Stimulated activated CD8-positive, alpha-beta memory T cell treated with anti-CD3 and anti-CD28 coated beads, Interleukin-12 subunit alpha, Interleukin-12 subunit beta, amount 100 ng/mL, for 1 hour (primary cell): Measurements from ENCODE around the gene SKIC3.

Experiments
- DNase-seq: peaks from one replicate; pipeline ENCODE4 v3.0.0-alpha.2; 2020; ENCODE audit warnings: low read depth

SKIC3 gene

DNA sequence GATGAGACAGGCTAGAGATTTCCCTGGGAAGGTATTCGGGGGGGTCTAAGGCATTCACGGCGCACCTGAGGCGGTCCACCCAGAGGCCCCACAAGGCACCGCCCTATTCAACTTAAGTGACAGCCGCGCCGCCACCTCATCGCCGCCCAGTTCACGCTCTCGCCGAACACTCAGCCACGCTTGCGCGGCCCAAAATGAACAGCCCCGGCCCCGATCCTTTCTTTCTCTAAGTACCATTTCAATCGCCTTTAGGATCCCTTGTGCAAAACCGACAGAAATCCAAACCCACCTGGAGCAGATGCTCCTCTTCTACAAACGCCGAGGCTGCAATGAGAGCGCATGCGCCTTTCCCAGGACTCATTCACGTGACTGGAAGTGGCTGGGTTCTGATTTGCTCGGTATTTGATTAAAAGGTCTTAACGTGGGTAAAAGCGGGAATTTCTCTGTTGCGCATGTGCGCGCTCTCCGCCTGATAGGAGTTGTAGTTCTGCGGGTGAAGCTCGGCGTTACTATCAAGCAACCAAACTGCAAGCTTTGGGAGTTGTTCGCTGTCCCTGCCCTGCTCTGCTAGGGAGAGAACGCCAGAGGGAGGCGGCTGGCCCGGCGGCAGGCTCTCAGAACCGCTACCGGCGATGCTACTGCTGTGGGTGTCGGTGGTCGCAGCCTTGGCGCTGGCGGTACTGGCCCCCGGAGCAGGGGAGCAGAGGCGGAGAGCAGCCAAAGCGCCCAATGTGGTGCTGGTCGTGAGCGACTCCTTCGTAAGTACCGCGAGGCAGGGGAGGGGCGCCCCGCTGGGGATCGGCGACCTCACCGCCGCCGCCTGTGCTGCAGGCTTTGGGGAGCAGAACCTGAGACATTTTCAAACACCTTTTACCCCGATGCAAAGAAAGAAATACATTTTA, at the start of gene SKIC3, which contains the start of gene ARSK:
SKIC3 (minus strand) TSS at position 331 of the 902 bp plus-strand sequence. CDS start 7,827 bp downstream, outside the sequence.
ARSK (plus strand) TSS at position 455 of the 902 bp plus-strand sequence; CDS start at position 633, 178 bp downstream.
- peak; percentile 85 for DNase-seq

DNA sequence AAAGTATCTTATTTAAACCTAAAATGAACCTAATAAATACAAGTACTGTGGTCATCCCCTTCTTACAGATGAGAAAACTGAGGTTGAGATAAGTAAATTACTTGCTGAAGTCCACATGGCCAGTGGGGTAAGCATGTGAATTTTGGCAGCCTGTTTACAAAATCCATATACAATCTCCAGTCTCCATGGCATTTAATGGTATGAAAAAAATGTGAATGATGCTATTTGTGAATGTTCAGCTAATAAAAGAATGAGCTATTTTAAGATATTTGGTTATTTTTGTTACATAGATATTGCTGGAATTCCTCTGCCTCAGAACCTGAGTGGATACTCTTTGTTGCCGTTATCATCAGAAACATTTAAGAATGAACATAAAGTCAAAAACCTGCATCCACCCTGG, 45.8 kb upstream of the SKIC3 start:
- no peak for DNase-seq

DNA sequence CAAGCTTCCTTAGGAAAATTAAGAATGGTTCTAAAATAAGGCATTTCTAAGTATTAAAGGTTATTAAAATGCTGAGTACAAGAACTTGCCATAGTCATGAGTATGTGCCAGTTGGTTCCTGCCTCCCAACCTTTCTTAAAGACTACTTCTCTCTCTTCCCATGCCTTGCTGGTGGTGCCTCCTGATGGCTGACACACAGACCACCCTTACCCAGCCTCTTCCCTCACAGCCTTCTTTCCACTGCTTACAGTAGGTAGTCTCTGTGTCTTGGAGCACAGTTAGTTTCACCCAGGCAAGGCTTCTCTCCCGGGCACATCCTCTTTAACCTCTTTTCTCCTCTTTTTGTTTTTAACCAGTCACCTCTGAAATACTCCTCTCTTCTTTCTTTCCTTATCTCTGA, 44.5 kb upstream of the SKIC3 start:
- no peak for DNase-seq

DNA sequence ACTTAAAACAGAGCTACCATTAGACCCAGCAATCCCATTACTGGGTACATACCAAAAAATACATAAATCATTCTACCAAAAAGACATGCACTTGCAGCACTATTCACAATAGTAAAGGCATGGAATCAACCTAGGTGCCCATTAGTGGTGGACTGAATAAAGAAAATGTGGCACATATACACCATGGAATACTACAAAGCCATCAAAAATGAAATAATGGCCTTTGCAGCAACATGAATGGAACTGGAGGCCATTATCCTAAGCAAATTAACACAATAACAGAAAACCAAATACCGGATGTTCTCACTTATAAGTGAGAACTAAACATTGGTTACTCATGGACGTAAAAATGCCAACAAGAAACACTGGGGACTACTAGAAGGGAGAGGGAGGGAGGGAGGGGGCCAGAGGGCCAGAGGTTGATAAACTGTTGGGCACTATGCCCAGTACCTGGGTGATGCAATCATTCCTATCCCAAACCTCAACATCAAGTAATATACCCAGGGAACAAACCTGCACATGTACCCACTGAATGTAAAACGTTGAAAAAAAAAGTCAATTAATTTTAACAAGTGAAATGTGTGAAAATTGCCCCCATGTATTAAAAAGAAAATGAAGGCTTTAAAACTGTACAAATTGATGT, 40.6 kb upstream of the SKIC3 start:
- DNase-seq = no peak

DNA sequence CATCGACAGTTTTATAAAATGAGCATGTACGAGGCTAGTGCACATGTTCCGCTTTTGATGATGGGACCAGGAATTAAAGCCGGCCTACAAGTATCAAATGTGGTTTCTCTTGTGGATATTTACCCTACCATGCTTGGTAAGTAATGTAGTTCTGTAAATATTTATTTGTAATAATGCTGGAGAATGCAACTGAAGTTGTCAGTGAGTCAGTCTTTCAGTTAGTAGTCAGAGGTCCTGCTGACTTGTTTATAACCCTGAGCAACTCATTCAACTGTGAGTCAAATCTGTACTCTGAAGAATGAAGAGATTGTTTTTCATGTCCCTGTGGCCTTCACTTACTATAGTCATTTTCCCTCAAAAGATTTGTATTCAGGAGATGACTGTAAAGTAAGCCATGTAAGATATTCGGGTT, 36.7 kb upstream of the SKIC3 start:
- no peak for DNase-seq

DNA sequence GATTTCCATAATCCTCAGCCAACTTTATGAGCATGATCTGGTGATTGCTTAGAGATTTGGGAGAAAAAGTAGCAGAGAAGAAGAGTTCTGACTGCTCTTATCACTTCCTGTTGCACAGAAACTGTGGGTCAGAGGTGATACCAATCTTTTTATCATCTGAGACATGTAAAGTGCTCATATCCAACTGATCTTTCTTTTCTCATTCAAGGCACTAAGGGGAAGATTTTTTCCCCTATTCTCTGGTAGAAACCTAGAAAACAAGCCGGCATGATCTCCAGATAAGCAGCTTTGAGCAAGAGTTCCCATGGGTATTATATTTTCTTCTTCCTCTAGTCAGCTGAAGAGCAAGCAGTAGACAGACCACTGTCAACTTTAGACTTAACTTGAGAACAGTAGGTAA, 36.1 kb upstream of the SKIC3 start:
- no peak for DNase-seq

DNA sequence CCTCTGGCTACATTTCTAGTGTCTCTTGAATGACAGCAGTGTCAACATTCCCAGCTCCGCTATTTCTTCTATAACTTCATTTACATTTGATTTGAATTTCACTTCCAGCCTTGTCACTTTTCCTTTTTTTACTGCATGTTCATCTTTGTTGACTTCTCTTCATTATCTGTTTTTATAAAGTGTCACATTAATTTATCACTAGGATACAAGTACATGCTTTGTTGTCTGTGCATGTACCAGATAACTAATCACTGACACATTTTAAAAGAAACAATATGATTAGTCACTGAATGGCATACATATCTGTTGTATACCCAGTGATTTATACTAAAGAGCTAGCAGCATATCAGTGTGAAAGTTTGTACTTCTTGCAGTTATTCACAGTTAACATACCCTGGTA, 29.2 kb upstream of the SKIC3 start:
- DNase-seq = no peak

DNA sequence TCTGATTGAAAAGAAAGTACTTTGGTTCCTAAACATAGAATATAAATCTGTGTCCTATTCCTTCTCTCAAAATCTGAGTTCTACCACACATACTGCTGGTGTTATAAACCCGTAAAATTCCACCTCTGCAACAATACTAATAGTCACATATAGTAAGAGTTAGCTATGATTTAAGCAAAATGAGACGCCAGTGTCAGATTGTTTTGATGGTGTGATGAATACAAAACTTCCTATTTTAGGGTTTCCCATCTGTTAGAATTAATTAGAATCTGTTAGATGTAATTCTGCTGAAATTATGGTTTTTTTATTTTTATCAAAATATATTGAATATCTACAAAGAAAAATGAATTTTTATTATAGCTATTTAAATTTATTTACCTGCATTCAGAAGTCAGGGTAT, 26.8 kb upstream of the SKIC3 start:
- no peak for DNase-seq

DNA sequence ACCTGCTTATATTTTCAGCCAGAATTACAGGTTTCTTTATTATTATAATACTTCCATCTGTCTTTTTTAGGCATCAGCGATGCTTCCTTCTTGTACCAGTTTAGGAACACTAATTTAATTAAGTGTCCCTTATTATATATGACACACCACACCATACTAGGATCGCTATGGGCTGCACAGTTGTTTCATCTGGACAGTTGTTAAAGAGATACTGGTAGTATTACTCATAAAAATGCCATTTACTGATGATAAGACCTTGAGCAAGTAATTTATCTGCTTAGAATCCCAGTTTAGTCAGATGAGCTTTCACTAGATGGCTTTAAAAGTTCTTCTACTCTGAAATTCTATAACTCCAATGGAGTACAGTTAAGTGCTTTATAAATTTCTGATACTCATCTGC, 17.2 kb upstream of the SKIC3 start:
- DNase-seq = no peak

DNA sequence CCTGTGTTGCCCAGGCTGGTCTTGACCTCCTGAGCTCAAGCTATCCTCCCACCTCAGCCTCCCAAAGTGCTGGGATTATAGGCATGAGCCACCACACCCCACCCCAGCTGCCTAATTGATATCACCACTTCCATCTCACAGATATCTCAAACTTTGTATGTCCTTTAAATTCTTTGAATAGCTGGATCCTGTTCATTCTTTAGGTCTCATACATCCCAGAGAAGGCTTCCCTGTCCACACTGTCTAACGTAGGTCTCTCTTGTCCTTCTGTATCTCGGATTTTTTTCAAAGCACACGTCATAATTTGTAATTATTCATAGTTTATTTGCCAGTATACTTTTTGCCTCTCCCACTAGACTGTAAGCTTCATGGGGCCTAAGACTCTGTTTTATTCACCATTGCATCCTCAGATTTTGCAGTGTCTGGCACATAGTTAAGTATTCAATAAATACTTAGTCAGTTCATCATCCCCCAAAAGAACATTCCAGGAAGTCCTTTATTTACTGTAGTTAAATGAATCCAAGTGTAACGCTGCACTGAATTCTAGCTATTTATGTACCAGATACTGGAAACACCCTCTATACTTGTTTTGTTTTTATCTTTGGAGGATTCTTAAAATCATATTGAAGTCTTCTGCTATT, 10.6 kb upstream of the SKIC3 start:
- no peak for DNase-seq

DNA sequence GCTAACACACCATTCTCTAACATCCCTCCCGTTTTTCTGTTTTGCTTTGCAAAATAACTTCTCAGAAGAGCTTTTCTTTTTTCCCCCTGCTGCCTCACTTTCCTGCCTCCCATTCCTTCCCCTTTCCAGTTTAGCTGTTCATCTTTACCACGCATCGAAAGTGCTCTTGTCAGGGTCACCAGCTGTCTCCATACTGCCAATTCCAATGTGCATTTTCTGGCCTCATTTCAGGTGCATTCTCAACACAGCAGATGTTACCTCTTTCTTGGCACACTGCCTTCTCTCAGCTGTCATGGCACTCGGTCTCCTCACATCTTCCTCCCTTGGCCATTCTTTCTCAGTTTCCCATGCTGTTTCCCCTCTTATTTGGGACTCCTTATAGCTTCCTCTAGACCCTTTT, 9.7 kb upstream of the SKIC3 start:
- no peak for DNase-seq

DNA sequence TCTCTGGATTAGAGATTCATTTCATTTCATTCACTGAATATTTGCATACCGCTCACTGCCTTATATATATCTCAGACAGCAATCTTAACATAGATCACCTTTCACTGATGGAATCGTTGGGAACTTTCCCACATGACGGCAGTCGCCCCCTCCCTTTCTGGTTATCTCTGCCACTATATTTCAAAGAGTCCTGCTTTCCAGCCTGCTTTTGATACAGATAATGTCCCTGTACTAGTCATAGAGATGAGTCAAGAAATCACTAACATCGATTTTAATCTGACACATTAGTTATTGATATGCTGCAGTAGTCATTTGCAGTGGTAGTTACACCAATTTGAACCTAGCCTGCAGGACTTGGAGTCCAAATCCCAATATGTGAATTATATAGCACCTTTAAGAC, 8.6 kb upstream of the SKIC3 start:
- DNase-seq = no peak

DNA sequence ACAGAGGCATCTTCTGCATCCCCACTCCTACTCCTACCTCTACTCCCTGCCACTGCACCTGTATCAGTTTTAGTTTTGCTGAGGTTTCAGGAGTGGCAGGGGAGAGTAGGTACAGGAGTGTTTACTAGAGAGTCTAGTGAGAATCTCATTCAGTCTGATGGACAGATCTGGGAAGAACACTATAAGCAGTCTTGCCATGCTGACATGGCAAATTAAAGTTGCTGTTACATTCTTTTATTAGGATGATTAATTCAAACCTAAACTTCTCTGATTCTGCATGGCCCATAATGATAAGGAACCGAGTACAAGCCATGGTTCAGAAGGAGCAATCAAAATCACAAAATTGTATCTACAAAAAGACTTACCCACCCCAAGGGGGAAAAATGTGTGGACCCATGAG, 7.5 kb upstream of the SKIC3 start:
- DNase-seq = no peak

DNA sequence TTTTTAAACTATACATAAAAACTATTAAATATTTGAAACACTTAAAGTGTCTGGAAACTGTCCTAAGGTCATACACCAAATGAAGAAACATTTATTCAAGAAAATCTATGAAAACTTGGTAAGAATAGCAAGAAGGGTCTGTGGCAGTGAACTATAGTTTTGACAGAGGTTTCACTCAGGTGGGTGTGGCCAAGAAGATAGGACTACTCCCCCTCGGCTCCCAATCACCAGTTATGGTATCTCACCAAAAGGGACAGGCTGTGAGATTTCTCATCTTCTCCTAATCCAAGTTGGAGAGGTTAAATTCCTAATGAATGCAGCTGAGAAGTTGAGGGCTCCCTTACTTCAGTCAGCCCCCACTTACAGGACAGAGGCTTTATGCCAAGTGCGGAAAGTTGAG, 3.1 kb upstream of the SKIC3 start:
- DNase-seq = no peak

DNA sequence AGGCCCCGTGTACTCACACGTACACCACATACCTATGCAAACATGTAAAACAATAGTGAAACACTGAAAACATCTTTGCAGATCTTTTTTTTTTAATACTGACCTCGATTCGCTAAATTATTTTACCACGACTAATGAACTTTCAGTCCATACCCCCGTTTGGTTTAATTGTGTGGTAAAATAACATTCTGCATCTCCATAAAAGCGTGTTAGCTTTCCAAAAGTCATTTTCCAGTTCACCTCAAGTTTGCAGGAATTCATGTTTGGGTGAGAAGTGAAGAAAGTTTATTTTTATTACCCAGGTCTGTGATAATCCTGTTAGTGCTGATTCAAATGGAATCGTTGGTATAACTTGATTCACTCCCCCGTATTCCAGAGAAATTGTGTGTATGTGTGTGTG, 776 bp upstream of the SKIC3 start:
- no peak for DNase-seq

DNA sequence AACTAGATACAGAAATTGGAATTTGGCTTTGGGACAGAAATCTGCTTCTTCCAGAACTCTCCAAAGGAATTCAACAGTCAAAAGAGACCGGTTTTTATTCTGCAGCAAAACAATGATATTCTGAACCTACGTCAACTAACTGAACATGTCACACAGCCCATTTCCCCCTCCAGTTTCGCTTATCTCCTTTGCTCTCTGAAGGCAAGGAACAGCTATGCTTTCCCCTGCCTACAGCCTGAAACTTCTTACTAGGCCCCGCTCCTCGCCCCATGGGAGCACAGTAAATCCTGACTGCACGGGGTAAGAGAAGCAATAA, 488 bp downstream of the SKIC3 start:
- DNase-seq = no peak

DNA sequence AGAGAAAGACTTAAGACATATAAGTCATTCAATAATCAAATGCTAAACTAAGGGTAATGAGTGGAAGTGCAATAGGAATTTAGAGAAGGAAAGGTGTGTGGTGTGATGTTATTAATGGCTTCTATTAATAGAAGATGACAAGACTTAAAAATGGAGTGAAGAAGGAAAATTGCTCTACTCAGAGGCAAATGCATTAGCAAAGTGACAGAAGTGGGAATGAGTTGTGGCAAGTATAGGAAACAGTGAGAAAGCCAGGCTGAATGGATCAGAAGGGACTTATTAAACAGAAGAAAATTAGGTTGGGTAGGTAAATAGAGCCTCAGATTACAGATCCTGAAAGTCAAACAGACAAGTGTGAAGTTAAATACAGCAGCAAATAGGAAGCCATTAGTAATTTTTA, 5.7 kb downstream of the SKIC3 start:
- no peak for DNase-seq

DNA sequence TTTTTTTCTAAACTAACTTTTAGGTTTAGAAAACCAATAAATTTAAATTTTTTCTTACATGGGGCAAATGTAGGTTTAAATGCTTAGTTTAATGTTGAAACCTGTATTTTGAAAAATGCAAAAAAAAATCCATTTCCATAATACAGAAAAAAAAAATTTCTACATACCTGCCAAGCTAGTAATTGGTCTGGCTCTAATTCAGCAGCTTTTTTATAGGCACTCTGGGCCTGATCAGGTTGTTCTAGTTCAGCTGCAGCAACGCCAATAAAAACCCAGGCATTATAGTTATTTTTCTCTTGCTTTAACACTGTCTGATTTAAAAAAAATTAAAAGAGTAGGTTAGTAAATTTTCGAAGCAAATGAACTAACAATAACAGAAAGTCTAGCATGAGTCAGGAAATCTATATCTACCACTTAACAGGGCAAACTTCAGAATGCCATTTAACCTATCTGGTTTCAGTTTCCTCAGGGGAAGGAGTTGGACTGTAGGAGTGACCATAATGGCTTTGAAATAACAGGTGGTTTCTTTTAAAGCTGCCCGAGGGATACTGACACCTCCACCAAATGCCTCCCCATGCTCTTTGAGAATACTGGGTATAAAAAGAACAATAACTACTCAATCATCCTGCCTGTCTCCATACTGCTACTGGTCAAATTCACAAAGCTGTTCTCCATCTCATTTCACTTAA, 11.6 kb downstream of the SKIC3 start:
- no peak for DNase-seq

DNA sequence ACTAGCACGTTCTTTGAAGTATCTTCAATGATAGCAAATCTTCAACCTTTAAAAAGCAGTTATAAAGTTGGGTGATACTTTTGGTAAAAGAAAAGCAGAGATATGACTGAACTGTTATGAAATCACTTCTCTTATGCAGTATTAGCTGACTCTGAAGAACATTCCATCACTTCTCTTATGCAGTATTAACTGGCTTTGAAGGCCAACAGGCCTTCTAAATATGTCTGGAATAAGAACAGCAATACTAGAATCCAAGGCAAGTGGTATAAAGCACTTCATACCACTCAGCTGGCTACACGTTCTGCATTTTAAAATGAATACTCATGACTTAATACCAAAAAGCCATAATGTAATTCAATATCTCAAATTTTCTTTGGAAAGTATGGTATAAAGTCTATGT, 17.3 kb downstream of the SKIC3 start:
- DNase-seq = no peak

DNA sequence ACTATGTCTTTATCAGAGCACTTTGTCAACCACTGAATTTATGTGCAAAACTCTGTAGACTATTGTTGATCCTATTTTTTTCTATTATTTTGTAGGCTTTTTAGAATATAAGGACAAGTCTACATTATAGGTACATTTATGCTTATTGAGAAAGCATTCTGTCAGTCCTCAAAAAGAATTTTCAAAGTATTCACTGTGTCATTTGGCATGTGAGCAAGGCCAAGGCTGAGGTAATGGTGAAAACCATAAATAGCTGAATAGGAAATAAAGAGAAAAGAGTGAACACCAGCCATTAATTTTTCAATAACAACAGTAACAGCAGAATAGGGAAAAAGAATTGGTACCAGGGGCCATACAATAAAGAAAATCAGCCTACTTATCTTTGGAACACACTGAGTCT, 21.0 kb downstream of the SKIC3 start:
- no peak for DNase-seq

DNA sequence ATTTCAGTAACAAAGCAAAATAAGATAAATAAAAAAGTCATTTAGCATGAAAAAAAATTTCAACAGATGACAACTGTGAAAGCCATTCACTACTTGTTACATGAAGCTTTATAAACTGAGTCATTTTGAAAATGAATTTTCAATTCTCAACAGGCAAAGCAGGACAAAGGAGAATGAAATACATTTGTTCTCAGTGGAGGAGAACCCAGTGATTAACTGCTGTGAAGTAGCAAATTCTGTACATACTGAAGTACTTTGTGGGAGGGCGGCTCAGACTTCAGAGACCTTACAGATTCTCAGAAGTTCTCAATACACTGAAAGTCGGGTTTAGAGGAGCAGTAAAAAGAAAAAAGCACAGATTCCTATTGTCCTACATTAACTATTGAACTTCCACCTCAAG, 21.7 kb downstream of the SKIC3 start:
- no peak for DNase-seq

DNA sequence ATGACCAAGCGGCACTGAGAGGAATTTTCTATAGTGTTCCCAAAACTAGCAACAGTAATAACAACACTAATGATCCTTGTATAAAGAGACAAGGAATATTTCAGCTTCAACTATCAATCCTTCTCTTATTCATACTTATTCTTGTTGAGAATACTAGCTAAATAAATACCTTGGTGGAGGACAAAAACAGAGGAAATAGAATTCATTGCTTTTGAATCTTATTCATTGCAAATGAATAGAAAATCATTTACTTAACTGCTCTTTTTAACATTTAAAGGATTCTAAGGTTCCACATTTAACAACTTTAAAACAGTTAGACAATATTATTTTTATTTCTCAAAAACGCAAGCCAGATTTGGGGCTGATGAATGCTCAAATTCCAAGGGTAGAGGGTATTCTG, 22.4 kb downstream of the SKIC3 start:
- no peak for DNase-seq

DNA sequence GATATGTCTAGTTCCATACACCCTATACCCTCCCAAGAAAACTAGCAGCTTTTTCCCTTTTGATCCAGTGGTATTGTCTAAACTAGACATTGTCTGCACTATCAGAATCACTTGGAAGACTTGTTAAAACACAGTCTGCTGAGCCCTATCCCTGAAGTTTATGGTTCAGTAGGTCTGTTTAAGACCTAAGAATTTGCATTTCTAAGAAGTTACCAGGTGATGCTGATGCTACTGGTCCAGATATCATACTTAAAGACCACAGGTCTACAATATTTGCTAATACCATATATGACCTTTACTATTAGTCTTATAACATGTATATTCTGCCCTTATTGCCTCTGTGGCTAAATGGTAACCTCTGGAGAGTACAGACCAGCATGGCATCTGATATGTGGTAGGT, 23.3 kb downstream of the SKIC3 start:
- DNase-seq = no peak
